A172 (cell line): ENCODE data around the gene LAGE3. TPM values are rescaled to one million over a fixed set of nuclear protein-coding genes. Genes with fewer than 3 reads are reported as not detected.

ENCODE experiments used
- DNase-seq: peaks from one replicate; pipeline ENCODE4 v3.0.0-alpha.2; 2015; ENCODE audit warnings: low spot score
- total RNA-seq: library from RNA; depleted of rRNA; stranded (reverse); fragments of >200 nt; shearing (Covaris generic); gene quantifications from 2 replicates; pipeline ENCODE4 v1.2.3, GENCODE V29; 2014; rRNA removed

LAGE3 gene
- total RNA-seq, 1 experiment from 2014 or later, result 70.5 TPM

DNA sequence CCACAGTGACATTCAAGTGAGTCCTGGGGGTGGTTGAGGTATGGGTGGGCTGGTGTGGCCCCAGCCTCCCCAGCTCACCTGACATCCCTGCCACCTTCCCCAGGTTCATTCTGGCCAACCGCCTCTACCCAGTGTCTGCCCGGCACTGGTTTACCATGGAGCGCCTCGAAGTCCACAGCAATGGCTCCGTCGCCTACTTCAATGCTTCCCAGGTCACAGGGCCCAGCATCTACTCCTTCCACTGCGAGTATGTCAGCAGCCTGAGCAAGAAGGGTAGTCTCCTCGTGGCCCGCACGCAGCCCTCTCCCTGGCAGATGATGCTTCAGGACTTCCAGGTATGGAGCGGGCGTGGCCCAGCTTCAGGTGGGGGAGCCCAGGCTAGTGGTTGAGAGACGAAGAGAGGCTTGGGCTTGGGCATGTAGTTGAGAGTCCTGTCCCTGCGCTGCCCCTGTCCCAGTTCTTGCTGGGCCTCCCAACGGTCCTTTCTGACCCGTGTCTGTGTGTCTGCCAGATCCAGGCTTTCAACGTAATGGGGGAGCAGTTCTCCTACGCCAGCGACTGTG lies 43.8 kb downstream of the LAGE3 start:
- no peak for DNase-seq

- DNase-seq, result no peak
These were observed 44.5 kb downstream of the LAGE3 start for GRCh38 chrX:154434394-154435168.

- DNase-seq, result no peak
These were observed 45.5 kb downstream of the LAGE3 start for GRCh38 chrX:154433605-154434004.

DNA sequence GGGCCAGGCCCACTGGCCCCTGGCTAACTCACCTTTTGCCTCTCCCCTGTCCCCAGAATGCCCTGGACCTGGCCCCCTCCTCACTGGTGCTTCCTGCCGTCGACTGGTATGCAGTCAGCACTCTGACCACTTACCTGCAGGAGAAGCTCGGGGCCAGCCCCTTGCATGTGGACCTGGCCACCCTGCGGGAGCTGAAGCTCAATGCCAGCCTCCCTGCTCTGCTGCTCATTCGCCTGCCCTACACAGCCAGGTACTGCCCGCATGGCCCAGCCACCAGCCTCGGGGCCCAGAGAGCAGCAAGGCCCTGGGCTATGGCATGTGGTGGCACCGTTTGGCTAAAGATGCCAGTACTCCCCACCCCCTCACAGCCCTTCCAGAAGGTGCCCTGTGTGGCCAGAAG lies 46.9 kb downstream of the LAGE3 start:
- DNase-seq, result no peak

DNA sequence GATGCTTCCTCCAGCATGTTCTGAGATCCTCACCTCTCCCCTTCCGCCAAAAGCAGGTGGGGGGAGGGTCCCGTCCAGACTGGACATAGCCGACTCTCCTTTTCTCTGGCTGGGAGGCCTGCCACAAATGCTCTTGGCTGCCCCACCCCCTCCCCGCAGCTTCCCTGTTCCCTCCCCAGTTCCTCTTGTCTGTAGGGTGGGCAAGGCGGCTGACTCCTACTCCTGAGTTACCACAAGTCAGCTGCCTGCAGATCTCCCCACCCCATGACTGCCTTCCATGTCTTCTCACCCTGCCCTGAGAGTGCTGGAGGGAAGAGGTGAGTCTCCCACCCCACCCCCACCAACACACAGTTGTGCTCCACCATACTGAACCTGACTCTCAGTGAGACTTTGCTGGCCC lies 47.7 kb downstream of the LAGE3 start:
- no peak for DNase-seq

- DNase-seq, result no peak
These were observed 48.2 kb downstream of the LAGE3 start for GRCh38 chrX:154430916-154431315.

DNA sequence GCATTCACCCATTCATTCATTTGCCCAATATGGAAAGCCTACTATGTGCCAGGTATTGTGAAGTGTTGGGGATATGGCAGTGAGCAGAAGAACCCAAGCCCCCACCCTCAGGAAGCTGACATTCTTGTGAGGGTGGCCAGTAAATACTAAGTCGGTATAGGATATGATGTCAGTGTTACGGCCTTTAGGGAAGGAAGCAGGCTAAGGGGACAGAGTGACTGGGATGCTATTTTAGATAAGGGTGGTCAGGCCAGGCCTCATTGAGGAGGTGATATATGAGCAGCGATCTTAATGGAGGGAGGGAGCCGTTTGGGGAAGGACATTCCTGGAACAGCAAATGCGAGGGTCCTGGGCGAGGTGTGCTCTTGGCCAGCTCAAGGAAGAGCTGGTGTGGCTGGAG lies 48.6 kb downstream of the LAGE3 start:
- DNase-seq, result no peak

GRCh38 chrX:154429711-154430110 lies 49.4 kb downstream of the LAGE3 start:
- DNase-seq, result no peak

GRCh38 chrX:154428176-154429171 lies 50.6 kb downstream of the LAGE3 start, which contains the start of gene ATP6AP1:
Gene ATP6AP1, plus strand, starts transcription at chrX:154428677. Its CDS starts 16 bp downstream, at chrX:154428693.
- DNase-seq, result peak; percentile 91

Other genes starting within 250 kb of the LAGE3 start
- gene OPN1MW3, start 221.7 kb downstream of the LAGE3 start, total RNA-seq, result not detected in 2 replicates
- gene TEX28, start 184.2 kb downstream of the LAGE3 start, total RNA-seq, result not detected in 2 replicates
- gene TKTL1, start 183.5 kb downstream of the LAGE3 start, total RNA-seq, result not detected in 2 replicates
- gene FLNA, start 104.6 kb downstream of the LAGE3 start, total RNA-seq, result 2,064 and 2,561 TPM in 2 replicates
- gene EMD, start 100.0 kb downstream of the LAGE3 start, total RNA-seq, result 73.1 and 82.0 TPM in 2 replicates
- 2,649 and 4,739 TPM in 2 replicates for gene RPL10, start 80.9 kb downstream of the LAGE3 start, total RNA-seq
- gene DNASE1L1, start 70.0 kb downstream of the LAGE3 start, total RNA-seq, result 65.3 and 70.8 TPM in 2 replicates
- 29.8 and 43.7 TPM in 2 replicates for gene TAFAZZIN, start 67.7 kb downstream of the LAGE3 start, total RNA-seq
- 132 and 137 TPM in 2 replicates for gene ATP6AP1, start 50.6 kb downstream of the LAGE3 start, total RNA-seq
- gene GDI1, start 42.1 kb downstream of the LAGE3 start, total RNA-seq, result 143 and 229 TPM in 2 replicates
- 110 and 137 TPM in 2 replicates for gene FAM50A, start 35.1 kb downstream of the LAGE3 start, total RNA-seq
- 9.7 and 14.3 TPM in 2 replicates for gene PLXNA3, start 21.0 kb downstream of the LAGE3 start, total RNA-seq
- 116 and 139 TPM in 2 replicates for gene UBL4A, start 7.3 kb upstream of the LAGE3 start, total RNA-seq
- 51.9 and 63.9 TPM in 2 replicates for gene SLC10A3, start 11.3 kb upstream of the LAGE3 start, total RNA-seq
- 47.1 and 47.5 TPM in 2 replicates for gene FAM3A, start 37.0 kb upstream of the LAGE3 start, total RNA-seq
- 102 and 112 TPM in 2 replicates for gene G6PD, start 67.6 kb upstream of the LAGE3 start, total RNA-seq
- gene IKBKG, start 68.3 kb upstream of the LAGE3 start, total RNA-seq, result 53.6 and 63.2 TPM in 2 replicates
- gene CTAG1A, start 105.9 kb upstream of the LAGE3 start, total RNA-seq, result not detected in 2 replicates
- gene CTAG1B, start 140.0 kb upstream of the LAGE3 start, total RNA-seq, result not detected in 2 replicates
- not detected in 2 replicates for gene CTAG2, start 174.3 kb upstream of the LAGE3 start, total RNA-seq